Measurements from ENCODE around the gene BSCL2. TPM values are rescaled to one million over a fixed set of nuclear protein-coding genes. Genes with fewer than 3 reads are reported as not detected.

BSCL2 gene
- total RNA-seq, 1 experiment from 2014 or later = 77.4 TPM

DNA sequence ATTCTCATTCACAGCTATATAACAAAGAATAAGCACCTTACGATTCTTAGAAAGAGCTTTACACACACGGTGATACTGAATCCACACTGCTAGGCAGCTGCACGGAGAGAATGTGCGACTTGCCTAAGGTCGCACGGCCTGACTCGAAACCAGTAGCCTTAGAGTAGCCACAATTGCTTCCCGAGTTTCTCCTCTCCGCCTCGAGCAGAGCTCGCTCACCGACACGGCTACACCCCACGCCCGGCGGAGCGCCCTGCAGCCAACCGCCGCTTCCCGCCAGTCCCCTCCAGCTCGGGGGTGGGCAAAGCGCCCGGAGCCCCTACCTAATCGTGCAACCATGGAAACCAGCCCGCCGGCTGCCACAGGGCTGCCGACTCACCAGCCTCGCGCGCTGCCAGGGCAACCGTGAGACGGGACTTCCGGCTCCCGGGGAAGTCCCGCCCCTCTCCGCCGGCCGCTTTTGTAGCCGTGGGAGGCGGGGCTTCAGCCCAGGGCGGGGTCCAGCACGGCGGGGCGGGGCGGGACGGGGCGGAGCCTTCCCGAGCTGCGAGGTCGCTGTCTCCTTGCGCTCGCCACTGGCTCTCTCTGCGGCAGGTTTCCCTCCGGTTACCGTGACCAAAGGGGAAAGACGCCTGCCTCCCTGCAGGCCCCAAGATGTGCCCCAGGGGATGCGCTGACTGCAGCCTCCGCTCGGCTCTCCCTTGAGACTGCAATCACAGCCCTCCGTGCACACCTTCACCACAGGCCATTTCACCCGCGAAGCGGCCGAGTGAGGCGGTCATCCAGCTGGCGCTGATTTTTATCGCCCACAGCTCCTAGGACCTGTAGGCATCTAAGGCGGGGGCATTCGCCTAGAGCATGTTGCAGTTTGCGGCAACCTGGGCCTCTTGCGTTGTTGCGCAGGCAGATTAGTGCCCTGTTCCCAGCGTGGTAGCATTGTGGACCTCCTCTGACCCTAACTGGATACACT is 1.1 kb downstream of the BSCL2 start:
- Histone ChIP-seq H3K27ac (ENCODE audit: insufficient read length, low read depth, low read length) (no peak overlapping the region), H3K9ac (ENCODE audit: extremely low read depth, insufficient read length, low read length) (peak overlapping the region; percentile 71), H3K79me1 (ENCODE audit: insufficient read depth, low read depth, low read length, poor library complexity, severe bottlenecking) (no peaks in the 10 kb centered on the region), H2AFZ (ENCODE audit: low read length) (no peak overlapping the region), H3K4me1 (ENCODE audit: insufficient read depth, low read length) (peaks cover 2% of the 10 kb centered on the region; the same call in 1 of the 2 replicates), H2AK5ac (ENCODE audit: insufficient read length, low read length) (no peak overlapping the region), H2BK12ac (ENCODE audit: insufficient read length, low read depth, low read length) (no peak overlapping the region), H3K4ac (ENCODE audit: low read depth, low read length) (no peak overlapping the region), H3K9me3 (ENCODE audit: control insufficient read depth, low read depth, low read length) (no peaks in the 10 kb centered on the region), H3T11ph (ENCODE audit: low read length) (no peak overlapping the region), H2BK15ac (ENCODE audit: low read depth, low read length) (no peak overlapping the region), H3K14ac (ENCODE audit: insufficient read depth, low read length) (peak overlapping the region; percentile 69), H3K23ac (ENCODE audit: insufficient read length, low read depth, low read length) (no peak overlapping the region), H4K20me1 (ENCODE audit: control insufficient read depth, insufficient read depth, insufficient read length) (no peaks in the 10 kb centered on the region), H3K79me2 (ENCODE audit: insufficient read depth, low read length) (no peaks in the 10 kb centered on the region; the same call in 1 of the 2 replicates), H2BK120ac (ENCODE audit: low read depth, low read length, poor library complexity, severe bottlenecking) (no peak overlapping the region), H3K4me2 (ENCODE audit: insufficient read depth, insufficient read length, low read length) (peak overlapping the region; percentile 99), H2BK5ac (ENCODE audit: insufficient read length, low read length) (no peak overlapping the region), H2BK20ac (ENCODE audit: low read depth, low read length, poor library complexity, severe bottlenecking) (no peak overlapping the region), H3K56ac (ENCODE audit: insufficient read length, low read depth, low read length) (no peak overlapping the region), H4K91ac (ENCODE audit: insufficient read length, low read depth, low read length) (no peak overlapping the region), H4K5ac (ENCODE audit: insufficient read length, low read depth, low read length) (no peak overlapping the region), H3K18ac (ENCODE audit: insufficient read length, low read depth, low read length) (peak overlapping the region; percentile 37), H3K27me3 (ENCODE audit: insufficient read depth, low read length) (no peaks in the 10 kb centered on the region), H4K8ac (replicated peaks; ENCODE audit: insufficient read length, low read depth, low read length) (no peak overlapping the region), H3K23me2 (ENCODE audit: insufficient read length, low read depth, low read length, poor library complexity, severe bottlenecking) (peaks cover 28% of the 10 kb centered on the region)
- DNase-seq = peak; percentile 95
- Mint-ChIP-seq H3K9me3 (no peaks in the 10 kb centered on the region; a peak in 1 of 5 replicates), H3K27me3 (ENCODE audit: low read depth) (no peaks in the 10 kb centered on the region), H3K36me3 (ENCODE audit: insufficient read depth in 1 of 3, low read depth in 3 of 3) (peaks cover 22 to 36% (median 24%) of the 10 kb centered on the region in 3 experiments), H3K4me3 (peak overlapping the region; percentile 79 to 91), H3K27ac (peak overlapping the region; percentile 92 to 97 (median 97)), H3K4me1 (peaks cover 39 to 44% of the 10 kb centered on the region in 2 experiments)
- no CpG with 5 or more reads among the region's 73 CpGs for WGBS (ENCODE audit: extremely low coverage, insufficient read length, low lambda C conversion rate)
- TF ChIP-seq, protein P1, sequence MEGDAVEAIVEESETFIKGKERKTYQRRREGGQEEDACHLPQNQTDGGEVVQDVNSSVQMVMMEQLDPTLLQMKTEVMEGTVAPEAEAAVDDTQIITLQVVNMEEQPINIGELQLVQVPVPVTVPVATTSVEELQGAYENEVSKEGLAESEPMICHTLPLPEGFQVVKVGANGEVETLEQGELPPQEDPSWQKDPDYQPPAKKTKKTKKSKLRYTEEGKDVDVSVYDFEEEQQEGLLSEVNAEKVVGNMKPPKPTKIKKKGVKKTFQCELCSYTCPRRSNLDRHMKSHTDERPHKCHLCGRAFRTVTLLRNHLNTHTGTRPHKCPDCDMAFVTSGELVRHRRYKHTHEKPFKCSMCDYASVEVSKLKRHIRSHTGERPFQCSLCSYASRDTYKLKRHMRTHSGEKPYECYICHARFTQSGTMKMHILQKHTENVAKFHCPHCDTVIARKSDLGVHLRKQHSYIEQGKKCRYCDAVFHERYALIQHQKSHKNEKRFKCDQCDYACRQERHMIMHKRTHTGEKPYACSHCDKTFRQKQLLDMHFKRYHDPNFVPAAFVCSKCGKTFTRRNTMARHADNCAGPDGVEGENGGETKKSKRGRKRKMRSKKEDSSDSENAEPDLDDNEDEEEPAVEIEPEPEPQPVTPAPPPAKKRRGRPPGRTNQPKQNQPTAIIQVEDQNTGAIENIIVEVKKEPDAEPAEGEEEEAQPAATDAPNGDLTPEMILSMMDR (conservative IDR thresholded peaks at IDR 0.05) = no peak
